Lung (tissue), 12 donors: ENCODE data around the gene LYPD8. TPM values are rescaled to one million over a fixed set of nuclear protein-coding genes. Genes with fewer than 3 reads are reported as not detected.

Experiments
- ATAC-seq: fragments of 200-7000 bp; cut with Tn5 transposase; one replicate; pipeline ENCODE4 v1.9.1; 2020; ENCODE audit warnings: moderate number of reproducible peaks; ENCODE audit not compliant: insufficient read depth, low FRiP score
- DNase-seq, 3 donors: peaks; one replicate each; pipeline ENCODE4 v3.0.0-alpha.2; 2013 to 2017
- H3K27ac ChIP-seq, 2 donors: one replicate each; pipeline ENCODE4 v1.5.1; 2013; ENCODE audit warnings: mild to moderate bottlenecking in 2 of 2, moderate library complexity in 2 of 2, control low read depth in 1 of 2, inconsistent platforms in 1 of 2, low read depth in 1 of 2, low read length in 1 of 2
- H3K27me3 ChIP-seq, 3 donors: one replicate each; pipeline ENCODE4 v1.5.1; 2013; ENCODE audit warnings: low read length in 2 of 3; ENCODE audit not compliant: control insufficient read depth in 3 of 3, insufficient read depth in 3 of 3
- H3K36me3 ChIP-seq, 4 donors: one replicate each; pipeline ENCODE4 v1.5.1; 2013; ENCODE audit warnings: low read length in 4 of 4, mild to moderate bottlenecking in 1 of 4, moderate library complexity in 1 of 4; ENCODE audit not compliant: control insufficient read depth in 4 of 4, insufficient read depth in 4 of 4
- H3K4me1 ChIP-seq, 5 donors: one replicate each; pipeline ENCODE4 v1.5.1; 2013; ENCODE audit warnings: low read length in 5 of 5, mild to moderate bottlenecking in 2 of 5, moderate library complexity in 1 of 5; ENCODE audit not compliant: control insufficient read depth in 5 of 5, insufficient read depth in 5 of 5
- H3K4me3 ChIP-seq: one replicate; pipeline ENCODE4 v1.5.1; 2013; ENCODE audit warnings: mild to moderate bottlenecking, control low read depth, moderate library complexity
- H3K9ac ChIP-seq, 2 donors: one replicate each; pipeline ENCODE4 v1.5.1; 2013; ENCODE audit warnings: low read length in 2 of 2, control low read depth in 1 of 2; ENCODE audit not compliant: insufficient read depth in 1 of 2
- H3K9me3 ChIP-seq, 4 donors: one replicate each; pipeline ENCODE4 v1.5.1; 2013; ENCODE audit warnings: low read length in 3 of 4, mild to moderate bottlenecking in 1 of 4, moderate library complexity in 1 of 4; ENCODE audit not compliant: control insufficient read depth in 4 of 4, insufficient read depth in 3 of 4
- WGBS, 2 donors: extraction: QIAGEN DNeasy Blood & Tissue Kit; methylation state at CpG; one replicate each; pipeline ENCODE4 v1.1.7; 2013; 5-methylcytosine and 5-hydroxymethylcytosine counted together
- polyA plus RNA-seq, 2 donors: library from polyadenylated mRNA; stranded (reverse); fragments of 200-250 nt; gene quantifications; one replicate each; pipeline ENCODE4 v1.2.1, GENCODE V29; 2013
- total RNA-seq, 2 donors: library from RNA; depleted of rRNA in 1 of 2; stranded (reverse); fragments of >200 nt in 1 of 2; gene quantifications; one replicate each; pipeline ENCODE4 v1.2.1, GENCODE V29; 2014 to 2021
- TF ChIP-seq, protein P1 (sequence below): IDR thresholded peaks from 2 replicates; pipeline ENCODE4 v1.5.1; 2012; ENCODE audit warnings: mild to moderate bottlenecking; ENCODE audit errors: control extremely low read depth, extremely low read depth
- donor health status: control.
- donor health status: control.
- donor health status: Bipolar disorder and iron deficiency.
- donor health status: healthy.
- donor health status: DM: yes; HTN: yes; CAD: no.

The LYPD8 gene
- total and polyA plus RNA-seq, 4 donors = not detected

DNA sequence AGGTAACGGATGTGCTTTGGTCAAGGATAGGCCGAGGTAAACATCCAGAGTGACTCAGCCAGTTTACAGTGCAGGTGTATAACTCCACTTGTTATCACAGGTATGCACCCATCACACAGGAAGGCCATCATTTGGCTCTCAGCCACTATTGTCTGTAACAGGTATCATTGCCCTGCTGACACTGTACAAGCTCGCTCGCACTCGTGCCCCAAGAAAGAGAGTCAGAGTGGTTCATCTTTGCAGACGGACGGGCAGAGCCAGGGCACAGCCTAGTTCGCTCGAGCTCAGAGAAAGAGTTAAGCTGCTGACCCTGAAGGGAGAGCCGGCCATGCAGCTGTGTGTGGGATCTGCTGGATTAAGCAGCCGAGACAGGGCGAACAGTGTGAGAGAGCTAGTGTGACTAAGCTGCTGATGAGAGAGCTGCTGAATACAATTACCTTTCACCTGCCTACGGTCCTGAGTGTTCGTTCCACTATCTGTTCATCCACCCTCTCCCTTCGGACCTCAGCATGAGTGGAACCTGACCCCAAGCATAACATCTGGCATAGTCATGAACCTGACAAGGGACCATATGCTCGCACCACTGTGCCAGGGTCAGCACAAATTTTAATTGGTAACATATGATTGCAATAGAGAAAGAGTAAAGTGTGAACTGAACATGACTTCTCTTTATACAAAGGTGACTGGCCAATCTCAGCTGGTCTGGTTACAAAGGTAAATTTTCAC is 27.0 kb upstream of the LYPD8 start:
- Histone ChIP-seq H3K9me3 (peaks cover 0 to 6% (median 1%) of the 10 kb centered on the region in 4 donors), H3K4me1 (no peaks in the 10 kb centered on the region), H3K9ac (no peak overlapping the region), H3K36me3 (no peaks in the 10 kb centered on the region), H3K27me3 (no peaks in the 10 kb centered on the region), H3K27ac (no peak overlapping the region), H3K4me3 (no peak overlapping the region)
- 88 to 94% methylated on average over 16 of the region's 16 CpGs for WGBS, 2 donors
- DNase-seq = no peak
- ATAC-seq = no peak
- TF ChIP-seq, protein P1, sequence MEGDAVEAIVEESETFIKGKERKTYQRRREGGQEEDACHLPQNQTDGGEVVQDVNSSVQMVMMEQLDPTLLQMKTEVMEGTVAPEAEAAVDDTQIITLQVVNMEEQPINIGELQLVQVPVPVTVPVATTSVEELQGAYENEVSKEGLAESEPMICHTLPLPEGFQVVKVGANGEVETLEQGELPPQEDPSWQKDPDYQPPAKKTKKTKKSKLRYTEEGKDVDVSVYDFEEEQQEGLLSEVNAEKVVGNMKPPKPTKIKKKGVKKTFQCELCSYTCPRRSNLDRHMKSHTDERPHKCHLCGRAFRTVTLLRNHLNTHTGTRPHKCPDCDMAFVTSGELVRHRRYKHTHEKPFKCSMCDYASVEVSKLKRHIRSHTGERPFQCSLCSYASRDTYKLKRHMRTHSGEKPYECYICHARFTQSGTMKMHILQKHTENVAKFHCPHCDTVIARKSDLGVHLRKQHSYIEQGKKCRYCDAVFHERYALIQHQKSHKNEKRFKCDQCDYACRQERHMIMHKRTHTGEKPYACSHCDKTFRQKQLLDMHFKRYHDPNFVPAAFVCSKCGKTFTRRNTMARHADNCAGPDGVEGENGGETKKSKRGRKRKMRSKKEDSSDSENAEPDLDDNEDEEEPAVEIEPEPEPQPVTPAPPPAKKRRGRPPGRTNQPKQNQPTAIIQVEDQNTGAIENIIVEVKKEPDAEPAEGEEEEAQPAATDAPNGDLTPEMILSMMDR = no peak

DNA sequence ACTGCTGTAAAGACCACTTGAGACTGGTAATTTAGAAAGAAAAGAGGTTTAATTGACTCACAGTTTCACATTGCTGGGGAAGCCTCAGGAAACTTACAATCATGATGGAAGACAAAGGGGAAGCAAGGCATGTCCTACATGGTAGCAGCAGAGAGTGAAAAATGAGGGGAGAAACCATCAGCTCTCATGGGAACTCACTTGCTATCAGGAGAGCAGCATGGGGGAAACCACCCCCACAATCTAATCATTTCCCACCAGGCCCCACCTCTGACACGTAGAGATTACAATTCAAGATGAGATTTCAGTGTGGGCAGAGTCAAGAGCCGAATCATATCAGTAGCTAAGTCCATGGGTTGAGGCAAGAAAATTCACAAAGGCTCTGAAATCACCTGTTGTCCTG is 23.8 kb upstream of the LYPD8 start:
- WGBS, 2 donors = 64 to 91% methylated on average over 2 of the region's 2 CpGs
- Histone ChIP-seq H3K27me3 (no peaks in the 10 kb centered on the region), H3K27ac (no peak overlapping the region), H3K9ac (no peak overlapping the region), H3K9me3 (peaks cover 0 to 12% (median 4%) of the 10 kb centered on the region in 4 donors), H3K4me1 (no peaks in the 10 kb centered on the region), H3K4me3 (no peak overlapping the region), H3K36me3 (no peaks in the 10 kb centered on the region)
- TF ChIP-seq, protein P1 = no peak
- no peak for ATAC-seq
- DNase-seq = no peak

DNA sequence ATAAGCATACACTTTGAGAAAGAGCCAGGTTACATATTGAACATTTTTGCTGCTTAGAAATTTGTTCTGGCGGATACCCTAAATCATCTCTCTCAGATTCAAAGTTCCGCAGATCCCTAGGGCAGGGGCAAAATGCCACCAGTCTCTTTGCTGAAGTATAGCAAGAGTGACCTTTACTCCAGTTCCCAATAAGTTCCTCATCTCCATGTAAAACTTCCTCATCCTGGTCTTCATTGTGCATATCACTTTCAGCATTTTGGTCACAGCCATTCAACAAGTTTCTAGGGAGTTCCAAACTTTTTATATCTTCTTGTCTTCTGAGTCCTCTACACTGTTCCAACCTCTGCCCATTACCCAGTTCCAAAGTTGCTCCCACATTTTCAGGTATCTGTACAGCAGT is 23.3 kb upstream of the LYPD8 start:
- Histone ChIP-seq H3K9ac (no peak overlapping the region), H3K36me3 (no peaks in the 10 kb centered on the region), H3K4me3 (no peak overlapping the region), H3K4me1 (no peaks in the 10 kb centered on the region), H3K9me3 (peaks cover 0 to 12% (median 4%) of the 10 kb centered on the region in 4 donors), H3K27ac (no peak overlapping the region), H3K27me3 (no peaks in the 10 kb centered on the region)
- 84 to 96% methylated on average over 2 of the region's 2 CpGs for WGBS, 2 donors
- DNase-seq = no peak
- ATAC-seq = no peak
- TF ChIP-seq, protein P1 = no peak

DNA sequence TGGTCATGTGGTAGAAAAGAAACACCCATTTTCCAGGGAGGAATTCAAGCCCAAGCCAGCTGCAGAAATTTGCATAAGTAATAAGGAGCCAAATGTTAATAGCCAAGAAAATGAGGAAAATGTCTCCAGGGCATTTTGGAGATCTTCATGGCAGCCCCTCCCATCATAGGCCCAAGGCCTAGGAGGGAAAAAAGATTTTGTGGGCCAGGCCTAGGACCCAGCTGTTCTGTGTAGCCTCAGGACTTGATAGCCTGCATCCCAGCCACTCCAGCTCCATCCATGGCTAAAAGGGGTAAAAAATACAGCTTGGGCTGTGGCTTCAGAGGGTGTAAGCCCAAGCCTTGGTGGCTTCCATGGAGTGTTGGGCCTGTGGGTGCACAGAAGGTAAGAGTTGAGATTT is 21.4 kb upstream of the LYPD8 start:
- Histone ChIP-seq H3K4me3 (no peak overlapping the region), H3K9me3 (peaks cover 0 to 9% (median 4%) of the 10 kb centered on the region in 4 donors), H3K27ac (no peak overlapping the region), H3K27me3 (no peaks in the 10 kb centered on the region), H3K4me1 (no peaks in the 10 kb centered on the region), H3K9ac (no peak overlapping the region), H3K36me3 (no peaks in the 10 kb centered on the region)
- DNase-seq (no peak), ATAC-seq (no peak)
- TF ChIP-seq, protein P1 = no peak
